SK-N-SH treated with all-trans-retinoic acid at 6 μM for 48 hours (cell line): ENCODE results near the gene KTI12.

ENCODE experiments used
- ESRRG ChIP-seq: fragments of 250-450 bp; sonication (Bioruptor Pico); IDR thresholded peaks from 2 replicates; pipeline ENCODE4 v1.6.1; 2021; ENCODE audit warnings: mild to moderate bottlenecking
- POU6F1 ChIP-seq: fragments of 250-450 bp; sonication (Bioruptor Pico); IDR thresholded peaks from 2 replicates; pipeline ENCODE4 v1.8.0; 2021; ENCODE audit warnings: low read depth, mild to moderate bottlenecking, moderate library complexity, borderline replicate concordance
- PPARA ChIP-seq: fragments of 250-450 bp; sonication (Bioruptor Pico); IDR thresholded peaks from 2 replicates; pipeline ENCODE4 v1.5.0; 2020; ENCODE audit warnings: mild to moderate bottlenecking, borderline replicate concordance
- RARB ChIP-seq: fragments of 250-450 bp; sonication (Bioruptor Pico); IDR thresholded peaks from 2 replicates; pipeline ENCODE4 v1.8.0; 2021; ENCODE audit warnings: mild to moderate bottlenecking, moderate library complexity
- TCF4 ChIP-seq: fragments of 250-450 bp; sonication (Bioruptor Pico); IDR thresholded peaks from 2 replicates; pipeline ENCODE4 v1.8.0; 2021; ENCODE audit warnings: mild to moderate bottlenecking, moderate library complexity, borderline replicate concordance
- ZFP3 ChIP-seq: fragments of 250-450 bp; sonication (Bioruptor Pico); IDR thresholded peaks from 2 replicates; pipeline ENCODE4 v1.5.0; 2020; ENCODE audit warnings: mild to moderate bottlenecking, moderate library complexity
- TF ChIP-seq, protein P1 (sequence below): fragments of 250-450 bp; sonication (Bioruptor Pico); IDR thresholded peaks from 2 replicates; pipeline ENCODE4 v1.5.0; 2020; ENCODE audit warnings: mild to moderate bottlenecking, moderate library complexity
- TF ChIP-seq, protein P2 (sequence below): fragments of 250-450 bp; sonication (Bioruptor Pico); IDR thresholded peaks from 2 replicates; pipeline ENCODE4 v1.5.1; 2021; ENCODE audit warnings: mild to moderate bottlenecking, moderate library complexity
- TF ChIP-seq, protein P3 (sequence below): fragments of 250-450 bp; sonication (Bioruptor Pico); IDR thresholded peaks from 2 replicates; pipeline ENCODE4 v1.8.0; 2020; ENCODE audit warnings: mild to moderate bottlenecking, moderate library complexity, borderline replicate concordance
- TF ChIP-seq, protein P4 (sequence below): fragments of 250-450 bp; sonication (Bioruptor Pico); IDR thresholded peaks from 2 replicates; pipeline ENCODE4 v1.5.1; 2020; ENCODE audit warnings: low read depth, mild to moderate bottlenecking, moderate library complexity

GRCh38 chr1:52056163-52056936, 22.7 kb upstream of the KTI12 start, which contains the start of gene BTF3L4:
- TF ChIP-seq POU6F1 (no peak), PPARA (CRISPR knock-in tag) (no peak), RARB (CRISPR knock-in tag) (no peak), ZFP3 (CRISPR knock-in tag) (no peak), ESRRG (no peak), TCF4 (CRISPR knock-in tag) (no peak)
- TF ChIP-seq, protein P1, sequence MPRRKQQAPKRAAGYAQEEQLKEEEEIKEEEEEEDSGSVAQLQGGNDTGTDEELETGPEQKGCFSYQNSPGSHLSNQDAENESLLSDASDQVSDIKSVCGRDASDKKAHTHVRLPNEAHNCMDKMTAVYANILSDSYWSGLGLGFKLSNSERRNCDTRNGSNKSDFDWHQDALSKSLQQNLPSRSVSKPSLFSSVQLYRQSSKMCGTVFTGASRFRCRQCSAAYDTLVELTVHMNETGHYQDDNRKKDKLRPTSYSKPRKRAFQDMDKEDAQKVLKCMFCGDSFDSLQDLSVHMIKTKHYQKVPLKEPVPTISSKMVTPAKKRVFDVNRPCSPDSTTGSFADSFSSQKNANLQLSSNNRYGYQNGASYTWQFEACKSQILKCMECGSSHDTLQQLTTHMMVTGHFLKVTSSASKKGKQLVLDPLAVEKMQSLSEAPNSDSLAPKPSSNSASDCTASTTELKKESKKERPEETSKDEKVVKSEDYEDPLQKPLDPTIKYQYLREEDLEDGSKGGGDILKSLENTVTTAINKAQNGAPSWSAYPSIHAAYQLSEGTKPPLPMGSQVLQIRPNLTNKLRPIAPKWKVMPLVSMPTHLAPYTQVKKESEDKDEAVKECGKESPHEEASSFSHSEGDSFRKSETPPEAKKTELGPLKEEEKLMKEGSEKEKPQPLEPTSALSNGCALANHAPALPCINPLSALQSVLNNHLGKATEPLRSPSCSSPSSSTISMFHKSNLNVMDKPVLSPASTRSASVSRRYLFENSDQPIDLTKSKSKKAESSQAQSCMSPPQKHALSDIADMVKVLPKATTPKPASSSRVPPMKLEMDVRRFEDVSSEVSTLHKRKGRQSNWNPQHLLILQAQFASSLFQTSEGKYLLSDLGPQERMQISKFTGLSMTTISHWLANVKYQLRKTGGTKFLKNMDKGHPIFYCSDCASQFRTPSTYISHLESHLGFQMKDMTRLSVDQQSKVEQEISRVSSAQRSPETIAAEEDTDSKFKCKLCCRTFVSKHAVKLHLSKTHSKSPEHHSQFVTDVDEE (CRISPR knock-in tag) = no peak
- TF ChIP-seq, protein P2, sequence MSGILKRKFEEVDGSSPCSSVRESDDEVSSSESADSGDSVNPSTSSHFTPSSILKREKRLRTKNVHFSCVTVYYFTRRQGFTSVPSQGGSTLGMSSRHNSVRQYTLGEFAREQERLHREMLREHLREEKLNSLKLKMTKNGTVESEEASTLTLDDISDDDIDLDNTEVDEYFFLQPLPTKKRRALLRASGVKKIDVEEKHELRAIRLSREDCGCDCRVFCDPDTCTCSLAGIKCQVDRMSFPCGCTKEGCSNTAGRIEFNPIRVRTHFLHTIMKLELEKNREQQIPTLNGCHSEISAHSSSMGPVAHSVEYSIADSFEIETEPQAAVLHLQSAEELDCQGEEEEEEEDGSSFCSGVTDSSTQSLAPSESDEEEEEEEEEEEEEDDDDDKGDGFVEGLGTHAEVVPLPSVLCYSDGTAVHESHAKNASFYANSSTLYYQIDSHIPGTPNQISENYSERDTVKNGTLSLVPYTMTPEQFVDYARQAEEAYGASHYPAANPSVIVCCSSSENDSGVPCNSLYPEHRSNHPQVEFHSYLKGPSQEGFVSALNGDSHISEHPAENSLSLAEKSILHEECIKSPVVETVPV (CRISPR knock-in tag) = no peak
- TF ChIP-seq, protein P3, sequence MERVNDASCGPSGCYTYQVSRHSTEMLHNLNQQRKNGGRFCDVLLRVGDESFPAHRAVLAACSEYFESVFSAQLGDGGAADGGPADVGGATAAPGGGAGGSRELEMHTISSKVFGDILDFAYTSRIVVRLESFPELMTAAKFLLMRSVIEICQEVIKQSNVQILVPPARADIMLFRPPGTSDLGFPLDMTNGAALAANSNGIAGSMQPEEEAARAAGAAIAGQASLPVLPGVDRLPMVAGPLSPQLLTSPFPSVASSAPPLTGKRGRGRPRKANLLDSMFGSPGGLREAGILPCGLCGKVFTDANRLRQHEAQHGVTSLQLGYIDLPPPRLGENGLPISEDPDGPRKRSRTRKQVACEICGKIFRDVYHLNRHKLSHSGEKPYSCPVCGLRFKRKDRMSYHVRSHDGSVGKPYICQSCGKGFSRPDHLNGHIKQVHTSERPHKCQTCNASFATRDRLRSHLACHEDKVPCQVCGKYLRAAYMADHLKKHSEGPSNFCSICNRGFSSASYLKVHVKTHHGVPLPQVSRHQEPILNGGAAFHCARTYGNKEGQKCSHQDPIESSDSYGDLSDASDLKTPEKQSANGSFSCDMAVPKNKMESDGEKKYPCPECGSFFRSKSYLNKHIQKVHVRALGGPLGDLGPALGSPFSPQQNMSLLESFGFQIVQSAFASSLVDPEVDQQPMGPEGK = no peak
- TF ChIP-seq, protein P4, sequence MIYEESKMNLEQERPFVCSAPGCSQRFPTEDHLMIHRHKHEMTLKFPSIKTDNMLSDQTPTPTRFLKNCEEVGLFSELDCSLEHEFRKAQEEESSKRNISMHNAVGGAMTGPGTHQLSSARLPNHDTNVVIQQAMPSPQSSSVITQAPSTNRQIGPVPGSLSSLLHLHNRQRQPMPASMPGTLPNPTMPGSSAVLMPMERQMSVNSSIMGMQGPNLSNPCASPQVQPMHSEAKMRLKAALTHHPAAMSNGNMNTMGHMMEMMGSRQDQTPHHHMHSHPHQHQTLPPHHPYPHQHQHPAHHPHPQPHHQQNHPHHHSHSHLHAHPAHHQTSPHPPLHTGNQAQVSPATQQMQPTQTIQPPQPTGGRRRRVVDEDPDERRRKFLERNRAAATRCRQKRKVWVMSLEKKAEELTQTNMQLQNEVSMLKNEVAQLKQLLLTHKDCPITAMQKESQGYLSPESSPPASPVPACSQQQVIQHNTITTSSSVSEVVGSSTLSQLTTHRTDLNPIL (CRISPR knock-in tag) = no peak
